HG03469 (cell line): ENCODE results near the gene TAPT1.

Source experiments
- ATAC-seq: cut with Tn5 transposase; IDR thresholded peaks from one replicate; pipeline ENCODE4 v1.9.1; 2021; ENCODE audit warnings: mild to moderate bottlenecking, moderate library complexity, moderate number of reproducible peaks; ENCODE audit not compliant: unreplicated experiment

TAPT1 gene

DNA sequence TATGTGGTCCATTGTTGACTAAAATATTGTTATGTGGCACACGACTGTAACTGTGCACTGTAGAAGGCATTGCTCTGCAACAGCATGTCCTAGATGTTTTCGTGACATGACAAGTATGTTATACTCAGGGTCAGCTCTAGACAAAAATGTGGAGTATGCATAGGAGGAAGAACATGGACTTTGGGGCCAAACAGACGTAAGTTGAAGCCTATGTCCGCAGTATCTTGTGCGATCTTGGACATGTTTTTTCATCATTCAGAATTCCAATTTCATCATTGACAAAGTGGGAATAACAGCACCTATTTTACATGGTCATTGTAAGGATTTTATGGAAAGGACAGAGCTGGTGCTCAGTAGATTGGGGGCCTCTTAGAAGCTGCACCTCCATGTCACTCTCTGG lies 114.7 kb downstream of the TAPT1 start:
- no peak for ATAC-seq

GRCh38 chr4:16110661-16111290 lies 115.5 kb downstream of the TAPT1 start:
- ATAC-seq = no peak
